ENCODE measurements around the gene OR1J2. TPM values are rescaled to one million over a fixed set of nuclear protein-coding genes. Genes with fewer than 3 reads are reported as not detected.

The OR1J2 gene
- total RNA-seq = not detected

- Mint-ChIP-seq H3K4me3 (no peak within 1 kb of the TSS), H3K27me3 (peaks cover 24% of the 10 kb centered on the region), H3K36me3 (no peaks in the 10 kb centered on the region), H3K4me1 (no peaks in the 10 kb centered on the region), H3K27ac (no peak within 1 kb of the TSS), H3K9me3 (ENCODE audit: low read depth) (no peaks in the 10 kb centered on the region)
- DNase-seq (no peak), ATAC-seq (no peak)
- CTCF ChIA-PET = no interaction called here
Measured at GRCh38 chr9:122510502-122510901, at the start of gene OR1J2. TSS of gene OR1J2 (plus strand) at chr9:122510802. CDS start at chr9:122510802, 0 bp downstream.

- Mint-ChIP-seq H3K36me3 (no peaks in the 10 kb centered on the region), H3K27ac (peak overlapping the region; percentile 91), H3K4me1 (peaks cover 14% of the 10 kb centered on the region), H3K27me3 (peaks cover 44% of the 10 kb centered on the region), H3K9me3 (ENCODE audit: low read depth) (no peaks in the 10 kb centered on the region), H3K4me3 (peak overlapping the region; percentile 83)
- DNase-seq = peak; percentile 58
- CTCF ChIA-PET = interaction anchor here (0.7 to 2.9 kb wide), 20 partner anchors 8 to 527 kb away, joined by 3 to 17 read pairs (median 4); partner anchors contain the start of genes MRRF, PDCL and RBM18
- ATAC-seq = peak; percentile 50
Measured at GRCh38 chr9:122463828-122464632, 46.6 kb upstream of the OR1J2 start.

GRCh38 chr9:122464633-122465567, 45.7 kb upstream of the OR1J2 start:
- Mint-ChIP-seq H3K4me1 (peaks cover 14% of the 10 kb centered on the region), H3K27me3 (peaks cover 42% of the 10 kb centered on the region)
- ATAC-seq = peak; percentile 84

GRCh38 chr9:122466456-122466855, 44.1 kb upstream of the OR1J2 start:
- Mint-ChIP-seq H3K9me3 (ENCODE audit: low read depth) (no peaks in the 10 kb centered on the region), H3K4me3 (no peak overlapping the region), H3K27ac (no peak overlapping the region), H3K4me1 (peaks cover 14% of the 10 kb centered on the region), H3K27me3 (peaks cover 28% of the 10 kb centered on the region), H3K36me3 (no peaks in the 10 kb centered on the region)
- CTCF ChIA-PET = interaction anchor here (0.6 kb wide), 1 partner anchor 78 kb away, joined by 4 read pairs; no protein-coding TSS in a partner anchor
- no peak for DNase-seq
- no peak for ATAC-seq

More at GRCh38 chr9:122464633-122465567, 45.7 kb upstream of the OR1J2 start:
- DNase-seq = peak; percentile 80
- Mint-ChIP-seq H3K9me3 (ENCODE audit: low read depth) (no peaks in the 10 kb centered on the region), H3K4me3 (peak overlapping the region; percentile 83), H3K27ac (peak overlapping the region; percentile 91), H3K36me3 (no peaks in the 10 kb centered on the region)
- CTCF ChIA-PET = interaction anchor here (0.8 to 2.9 kb wide), 18 partner anchors 9 to 370 kb away, joined by 3 to 17 read pairs (median 4); partner anchors contain the start of genes MRRF and RBM18

GRCh38 chr9:122468735-122469134, 41.9 kb upstream of the OR1J2 start:
- Mint-ChIP-seq H3K9me3 (ENCODE audit: low read depth) (no peaks in the 10 kb centered on the region), H3K4me3 (no peak overlapping the region), H3K27me3 (peaks cover 7% of the 10 kb centered on the region), H3K36me3 (no peaks in the 10 kb centered on the region), H3K4me1 (peaks cover 12% of the 10 kb centered on the region), H3K27ac (no peak overlapping the region)
- CTCF ChIA-PET = interaction anchor here (0.7 kb wide), 1 partner anchor 881 kb away, joined by 3 read pairs; no protein-coding TSS in a partner anchor
- ATAC-seq (no peak), DNase-seq (no peak)

GRCh38 chr9:122474561-122474960, 36.0 kb upstream of the OR1J2 start:
- H3K4me3 Mint-ChIP-seq = no peak overlapping the region

GRCh38 chr9:122475717-122476116, 34.9 kb upstream of the OR1J2 start:
- H3K27me3 Mint-ChIP-seq = peaks cover 12% of the 10 kb centered on the region
- DNase-seq = no peak
- no peak overlapping the region for H3K4me3 Mint-ChIP-seq

More at GRCh38 chr9:122474561-122474960, 36.0 kb upstream of the OR1J2 start:
- ATAC-seq (no peak), DNase-seq (no peak)
- no peaks in the 10 kb centered on the region for H3K9me3 Mint-ChIP-seq (ENCODE audit: low read depth)
- no peaks in the 10 kb centered on the region for H3K4me1 Mint-ChIP-seq
- no peaks in the 10 kb centered on the region for H3K36me3 Mint-ChIP-seq
- peaks cover 12% of the 10 kb centered on the region for H3K27me3 Mint-ChIP-seq
- H3K27ac Mint-ChIP-seq = no peak overlapping the region
- CTCF ChIA-PET = interaction anchor here (0.9 to 2.2 kb wide), 3 partner anchors 10 to 21 kb away, joined by 3 to 5 read pairs (median 4); no protein-coding TSS in a partner anchor

GRCh38 chr9:122477346-122477745, 33.3 kb upstream of the OR1J2 start:
- H3K4me1 Mint-ChIP-seq = no peaks in the 10 kb centered on the region
- no peaks in the 10 kb centered on the region for H3K9me3 Mint-ChIP-seq (ENCODE audit: low read depth)
- ATAC-seq (no peak), DNase-seq (no peak)
- CTCF ChIA-PET = no interaction called here
- H3K27me3 Mint-ChIP-seq = peaks cover 12% of the 10 kb centered on the region
- no peak overlapping the region for H3K27ac Mint-ChIP-seq
- no peaks in the 10 kb centered on the region for H3K36me3 Mint-ChIP-seq
- H3K4me3 Mint-ChIP-seq = no peak overlapping the region

More at GRCh38 chr9:122475717-122476116, 34.9 kb upstream of the OR1J2 start:
- Mint-ChIP-seq H3K27ac (no peak overlapping the region), H3K36me3 (no peaks in the 10 kb centered on the region), H3K9me3 (ENCODE audit: low read depth) (no peaks in the 10 kb centered on the region), H3K4me1 (no peaks in the 10 kb centered on the region)
- CTCF ChIA-PET = interaction anchor here (0.8 to 2.2 kb wide), 2 partner anchors 12 to 29 kb away, joined by 3 to 5 read pairs; no protein-coding TSS in a partner anchor
- ATAC-seq = no peak

- Mint-ChIP-seq H3K4me1 (no peaks in the 10 kb centered on the region), H3K4me3 (no peak within 1 kb of the TSS), H3K27me3 (peaks cover 15% of the 10 kb centered on the region), H3K27ac (no peak within 1 kb of the TSS), H3K36me3 (no peaks in the 10 kb centered on the region), H3K9me3 (ENCODE audit: low read depth) (no peaks in the 10 kb centered on the region)
- CTCF ChIA-PET = no interaction called here
- DNase-seq (no peak), ATAC-seq (no peak)
Measured at GRCh38 chr9:122477826-122478225, 32.8 kb upstream of the OR1J2 start, which contains the start of gene OR1J1. TSS of gene OR1J1 (minus strand) at chr9:122477926. CDS start at chr9:122477926, 0 bp downstream.

- no peaks in the 10 kb centered on the region for H3K4me1 Mint-ChIP-seq
- H3K36me3 Mint-ChIP-seq = no peaks in the 10 kb centered on the region
- no peak overlapping the region for H3K27ac Mint-ChIP-seq
- DNase-seq (no peak), ATAC-seq (no peak)
- H3K27me3 Mint-ChIP-seq = peaks cover 13% of the 10 kb centered on the region
- no peak overlapping the region for H3K4me3 Mint-ChIP-seq
- H3K9me3 Mint-ChIP-seq (ENCODE audit: low read depth) = no peaks in the 10 kb centered on the region
- CTCF ChIA-PET = interaction anchor here (0.8 to 1.3 kb wide), 2 partner anchors 14 to 16 kb away, joined by 3 to 6 read pairs; no protein-coding TSS in a partner anchor
Measured at GRCh38 chr9:122479062-122479461, 31.5 kb upstream of the OR1J2 start.

GRCh38 chr9:122498883-122499288, 11.7 kb upstream of the OR1J2 start:
- Mint-ChIP-seq H3K4me3 (no peak overlapping the region), H3K36me3 (no peaks in the 10 kb centered on the region), H3K9me3 (ENCODE audit: low read depth) (no peaks in the 10 kb centered on the region), H3K4me1 (no peaks in the 10 kb centered on the region), H3K27me3 (peaks cover 28% of the 10 kb centered on the region), H3K27ac (no peak overlapping the region)
- CTCF ChIA-PET = interaction anchor here (0.8 to 2.2 kb wide), 18 partner anchors 9 to 840 kb away, joined by 3 to 15 read pairs (median 4); no protein-coding TSS in a partner anchor
- DNase-seq (peak; percentile 49), ATAC-seq (peak; percentile 64)

GRCh38 chr9:122506964-122507363, 3.6 kb upstream of the OR1J2 start:
- ATAC-seq = no peak
- H3K9me3 Mint-ChIP-seq (ENCODE audit: low read depth) = no peaks in the 10 kb centered on the region
- H3K27me3 Mint-ChIP-seq = peaks cover 16% of the 10 kb centered on the region
- H3K27ac Mint-ChIP-seq = no peak overlapping the region
- CTCF ChIA-PET = no interaction called here
- no peaks in the 10 kb centered on the region for H3K36me3 Mint-ChIP-seq
- H3K4me1 Mint-ChIP-seq = no peaks in the 10 kb centered on the region
- DNase-seq = no peak
- no peak overlapping the region for H3K4me3 Mint-ChIP-seq

- no peaks in the 10 kb centered on the region for H3K9me3 Mint-ChIP-seq (ENCODE audit: low read depth)
- no peak overlapping the region for H3K4me3 Mint-ChIP-seq
- ATAC-seq = no peak
- H3K27me3 Mint-ChIP-seq = peaks cover 8% of the 10 kb centered on the region
- no peaks in the 10 kb centered on the region for H3K4me1 Mint-ChIP-seq
- DNase-seq = no peak
- H3K27ac Mint-ChIP-seq = no peak overlapping the region
- CTCF ChIA-PET = no interaction called here
- no peaks in the 10 kb centered on the region for H3K36me3 Mint-ChIP-seq
Measured at GRCh38 chr9:122518226-122518625, 7.6 kb downstream of the OR1J2 start.
